NCI-H774 (cell line): ENCODE measurements around the gene SYNE1.
"Not testable (repeated sequence)": the region's sequence is repeated elsewhere in the genome, so short reads cannot be mapped to it uniquely, and the experiment has no call there.

Experiments
- DNase-seq: peaks from one replicate; lab custom pipeline; 2025; lab: John Stamatoyannopoulos, UW

Gene SYNE1

DNA sequence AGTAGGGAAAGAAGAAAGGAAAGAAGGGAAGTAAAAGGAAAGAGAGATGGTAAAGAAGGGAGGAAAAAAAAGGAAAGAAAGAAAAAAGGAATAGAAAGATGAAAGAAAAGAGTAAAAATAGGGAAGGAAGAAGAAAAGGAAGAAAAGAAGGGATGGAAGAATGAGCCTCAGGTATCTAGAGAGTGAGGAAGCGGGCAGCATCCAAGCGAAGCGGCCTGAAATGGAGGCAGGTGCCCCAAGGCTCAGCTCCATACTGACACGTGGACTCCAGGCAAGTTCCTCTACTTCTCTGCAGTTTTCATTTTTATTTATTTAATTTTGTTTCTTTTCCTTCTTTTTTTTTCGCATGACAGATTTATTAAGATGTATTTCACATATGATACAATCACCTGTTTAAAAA is 456.6 kb downstream of the SYNE1 start:
- no peak for DNase-seq

DNA sequence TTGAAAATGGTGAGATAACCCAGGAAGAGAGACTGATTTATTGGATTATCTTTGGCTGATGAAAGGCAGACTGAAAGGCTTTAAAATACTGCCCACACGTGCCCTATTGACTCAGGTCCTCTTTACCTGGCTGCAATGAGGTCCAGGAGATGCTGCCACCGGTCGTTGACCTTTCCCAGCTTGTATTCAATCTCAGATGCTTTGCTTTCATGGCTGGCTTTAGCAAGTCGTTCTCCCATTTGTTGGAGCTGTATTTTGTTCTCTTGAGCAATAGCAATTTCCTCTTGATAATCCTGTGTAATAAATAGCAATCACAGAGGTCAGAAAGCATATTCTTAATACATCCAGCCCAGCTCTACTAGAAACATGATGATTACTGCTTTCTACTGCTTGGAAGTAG is 460.9 kb downstream of the SYNE1 start:
- no peak for DNase-seq

DNA sequence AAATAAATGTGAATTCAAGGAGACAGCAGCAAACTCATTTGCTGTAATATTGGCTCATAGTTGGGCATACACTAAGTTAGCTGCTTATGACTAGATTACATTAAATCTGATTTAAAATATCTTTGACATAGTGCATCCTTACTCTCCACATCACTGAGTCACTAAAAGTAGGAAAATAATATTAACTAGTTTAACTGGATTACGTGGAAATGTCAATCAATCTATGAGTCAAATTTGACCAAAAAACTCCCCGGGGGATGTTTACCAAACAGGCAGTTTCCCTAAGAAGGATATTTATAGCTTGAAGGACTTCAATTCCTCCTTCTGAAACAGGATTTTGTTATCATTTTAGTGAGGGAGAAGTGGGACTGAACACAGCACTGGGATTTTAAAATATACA is 463.2 kb downstream of the SYNE1 start:
- DNase-seq: no peak

DNA sequence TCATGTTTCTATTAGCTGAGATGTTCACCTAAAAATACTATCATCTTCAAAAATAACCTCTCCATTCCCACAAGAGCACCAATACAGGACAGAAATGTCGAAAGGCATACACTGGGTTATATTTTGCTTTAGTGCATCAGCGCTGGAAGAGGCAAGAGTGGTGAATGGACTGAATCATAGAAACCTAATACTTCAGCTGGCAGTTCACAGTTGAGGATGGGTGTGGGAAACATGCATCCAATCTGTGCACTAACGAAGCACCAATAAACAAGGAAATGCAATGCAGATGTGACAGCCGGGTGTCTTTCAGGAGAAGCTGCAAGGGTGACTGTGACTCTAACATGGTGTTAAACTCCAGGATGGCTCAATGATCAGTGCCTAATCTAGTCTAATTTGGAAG is 463.8 kb downstream of the SYNE1 start:
- no peak for DNase-seq

DNA sequence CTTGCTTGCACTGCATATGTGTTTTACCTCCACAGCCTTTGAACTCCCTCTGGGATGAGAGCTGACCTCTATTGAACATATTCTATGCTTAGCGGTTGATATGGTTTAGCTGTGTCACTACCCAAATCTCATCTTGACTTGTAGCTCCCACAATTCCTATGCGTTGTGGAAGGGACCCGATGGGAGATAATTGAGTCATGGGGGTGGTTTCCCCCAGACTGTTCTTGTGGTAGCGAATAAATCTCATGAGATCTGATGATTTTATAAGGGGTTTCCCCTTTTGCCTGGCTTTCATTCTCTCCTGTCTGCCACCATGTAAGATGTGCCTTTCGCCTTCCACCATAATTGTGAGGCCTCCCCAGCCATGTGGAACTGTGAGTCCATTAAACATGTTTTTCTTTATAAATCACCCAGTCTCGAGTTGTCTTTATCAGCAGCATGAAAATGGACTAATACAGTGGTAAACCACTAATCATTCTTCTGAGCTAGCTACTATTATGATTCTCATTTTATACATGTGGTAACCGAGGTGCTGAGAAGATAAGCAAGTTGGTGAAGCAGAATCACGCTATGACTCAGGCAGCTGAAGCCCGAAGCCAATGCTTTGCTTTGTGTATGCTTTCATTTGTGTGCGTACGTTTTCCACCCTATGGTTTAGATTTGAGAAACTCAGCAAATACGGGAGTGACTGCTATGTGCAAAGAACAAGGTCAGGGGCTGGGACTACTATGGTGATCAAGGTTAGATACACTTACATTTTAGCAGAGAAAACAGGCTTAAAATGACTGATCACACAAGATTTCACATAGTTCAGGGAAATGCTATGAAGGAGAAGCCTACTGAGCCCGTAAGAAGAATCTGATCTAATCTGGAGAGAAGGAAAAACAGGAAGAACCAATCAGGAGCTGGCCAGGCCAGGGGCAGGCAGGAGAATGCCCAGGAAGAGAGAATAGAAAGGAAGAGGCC is 466.2 kb downstream of the SYNE1 start:
- DNase-seq: no peak

DNA sequence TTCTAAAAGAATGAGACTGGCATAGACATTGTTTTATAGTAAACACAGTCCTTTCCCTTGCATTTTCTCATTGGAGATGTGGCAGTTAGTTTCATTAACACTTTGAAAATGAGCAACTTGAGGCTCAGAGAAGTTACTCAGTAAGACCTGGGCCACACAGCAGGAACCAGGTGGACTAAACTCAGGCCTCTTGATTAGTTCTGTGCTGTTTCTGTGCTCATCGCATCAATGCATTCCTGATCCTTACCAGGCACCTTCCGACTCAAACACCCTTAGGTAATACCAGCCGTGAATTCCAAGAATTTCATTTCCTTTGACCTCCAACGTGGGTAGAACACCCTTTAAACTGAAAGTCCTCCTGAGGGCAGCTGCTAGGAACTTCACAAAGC is 466.9 kb downstream of the SYNE1 start:
- DNase-seq: no peak

DNA sequence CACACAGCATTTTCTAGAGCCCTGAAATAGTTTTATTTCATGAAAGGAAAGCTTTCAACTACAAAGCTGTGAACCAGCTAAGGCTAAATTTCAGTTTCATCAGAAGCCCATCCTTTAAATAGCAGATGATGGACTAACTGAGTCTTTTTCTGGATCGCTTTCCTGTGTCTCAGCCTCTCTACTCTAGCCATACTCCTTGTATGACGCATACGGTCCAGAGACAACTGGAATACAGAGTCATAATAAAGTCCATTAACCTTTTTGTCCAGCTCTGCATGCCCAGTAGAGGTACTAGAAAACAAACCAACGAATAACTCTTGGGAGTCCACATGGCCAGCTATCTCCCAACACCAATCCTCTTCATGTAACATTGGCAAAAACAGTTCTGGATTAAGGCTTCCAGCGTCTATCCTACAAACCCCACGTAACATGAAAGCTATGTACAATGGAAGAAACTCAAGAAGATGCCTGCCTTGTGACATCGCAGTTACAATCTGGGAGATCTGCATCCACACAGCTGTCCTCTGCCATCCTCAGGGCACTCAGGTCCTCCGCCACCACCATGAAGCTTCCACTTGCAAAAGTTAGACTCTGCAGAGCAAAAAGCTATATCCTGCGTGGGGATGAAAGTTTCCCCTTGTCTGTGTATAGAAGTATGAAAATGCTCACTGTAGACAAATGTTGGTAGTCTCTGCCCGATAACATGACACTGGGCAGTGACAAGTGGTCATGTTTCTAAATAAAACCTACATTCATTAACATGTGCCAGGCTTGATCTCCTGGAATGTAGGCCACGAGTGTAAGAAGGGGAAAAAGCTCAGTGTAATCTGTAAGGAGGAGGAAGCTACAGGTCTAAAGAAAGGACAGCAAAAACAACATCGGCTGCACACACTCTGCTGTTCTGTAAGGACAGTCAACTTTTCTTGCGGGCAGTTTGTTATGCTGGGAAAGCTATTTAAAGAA is 469.2 kb downstream of the SYNE1 start:
- DNase-seq: no peak

DNA sequence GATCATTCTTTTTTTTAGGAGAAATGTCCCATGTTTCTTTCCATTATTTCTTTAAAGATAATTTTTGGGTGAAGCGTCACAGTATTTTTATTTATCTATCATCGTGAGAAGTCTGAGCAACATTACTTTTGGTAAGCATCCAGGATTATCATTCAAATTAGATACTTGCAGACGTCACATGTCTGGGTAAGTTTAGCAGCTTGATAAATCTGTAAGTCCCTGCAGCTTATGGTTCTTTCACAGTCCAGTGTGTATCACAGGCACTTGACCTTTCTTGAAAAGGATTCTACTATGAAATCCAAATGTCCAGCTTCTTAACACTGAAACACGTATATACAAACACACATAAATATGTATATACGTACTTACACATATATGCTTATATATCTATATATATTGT is 470.3 kb downstream of the SYNE1 start:
- no peak for DNase-seq

DNA sequence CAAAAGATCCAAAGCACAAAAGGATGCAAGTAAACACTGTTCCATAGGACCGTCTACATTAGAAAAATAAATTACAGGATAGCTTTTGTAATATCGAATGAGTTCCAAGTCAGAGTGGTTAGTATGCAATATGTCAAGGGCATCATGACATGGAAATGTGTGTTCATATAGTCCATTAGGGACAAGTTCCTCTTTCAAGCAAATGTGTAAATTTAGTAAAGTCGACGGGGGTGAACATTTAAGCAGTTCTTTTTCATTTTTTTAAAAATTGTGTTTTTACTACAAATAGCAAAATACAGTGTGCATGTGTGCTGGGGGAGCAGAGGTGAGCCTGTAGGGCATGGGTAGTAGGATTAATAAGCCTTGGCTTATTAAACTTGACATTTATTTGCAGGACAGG is 470.7 kb downstream of the SYNE1 start:
- DNase-seq: no peak

DNA sequence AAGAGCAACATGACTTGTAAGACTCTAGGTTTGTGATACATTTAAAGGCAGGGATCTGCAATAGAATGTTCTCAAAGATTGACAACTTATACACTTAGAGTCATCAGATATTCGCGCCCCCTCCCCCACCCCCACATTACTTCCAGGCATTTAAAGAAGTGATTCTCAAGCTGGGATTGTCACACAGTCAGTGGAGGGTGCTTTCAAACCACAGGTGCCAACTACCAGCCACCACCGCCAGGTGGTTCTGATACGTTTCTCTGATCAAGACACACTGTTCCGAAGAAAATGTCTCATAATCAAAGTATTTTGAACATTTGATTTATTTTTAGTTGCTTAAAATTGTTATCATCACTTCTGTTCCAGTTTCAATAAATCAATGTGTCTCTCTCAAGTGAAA is 472.2 kb downstream of the SYNE1 start:
- no peak for DNase-seq

DNA sequence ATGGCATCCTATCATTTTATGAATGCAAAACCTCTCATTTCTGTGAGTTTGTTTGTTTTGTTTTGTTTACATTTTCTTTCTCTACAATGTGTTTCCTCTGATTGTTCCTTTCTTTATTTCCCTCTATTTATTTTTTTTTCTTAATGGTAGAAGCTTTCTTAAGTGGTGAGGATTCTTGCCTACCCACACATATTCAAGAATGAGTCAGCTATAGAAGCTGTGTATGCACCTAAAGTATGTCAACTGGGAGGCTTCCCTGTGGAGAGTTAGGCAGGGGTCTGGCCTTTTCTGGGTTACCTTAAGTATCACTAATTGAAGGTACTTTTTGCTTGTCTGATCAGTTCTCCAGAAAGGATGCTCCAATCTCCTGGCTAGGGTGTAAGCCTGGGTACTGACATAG is 475.7 kb downstream of the SYNE1 start:
- DNase-seq: no peak

DNA sequence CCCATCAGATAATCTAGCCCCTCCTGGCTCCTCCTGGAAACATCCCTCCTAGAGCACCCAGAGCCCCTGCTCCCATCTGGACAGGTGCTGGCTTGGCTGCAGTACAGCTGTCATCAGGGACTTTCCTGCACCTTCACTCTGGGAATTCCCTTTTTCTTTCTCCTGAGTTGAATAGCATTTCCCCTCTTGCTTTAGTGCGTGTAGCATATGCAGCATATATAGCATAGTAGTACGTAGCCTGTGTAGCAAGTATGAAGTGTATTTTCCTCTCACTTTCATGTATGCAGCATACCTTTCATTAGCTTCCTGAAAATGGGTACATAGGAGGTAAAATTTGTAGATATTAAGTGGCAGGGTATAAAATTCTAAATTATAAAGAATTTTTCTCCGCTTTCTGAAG is 476.8 kb downstream of the SYNE1 start:
- no peak for DNase-seq

DNA sequence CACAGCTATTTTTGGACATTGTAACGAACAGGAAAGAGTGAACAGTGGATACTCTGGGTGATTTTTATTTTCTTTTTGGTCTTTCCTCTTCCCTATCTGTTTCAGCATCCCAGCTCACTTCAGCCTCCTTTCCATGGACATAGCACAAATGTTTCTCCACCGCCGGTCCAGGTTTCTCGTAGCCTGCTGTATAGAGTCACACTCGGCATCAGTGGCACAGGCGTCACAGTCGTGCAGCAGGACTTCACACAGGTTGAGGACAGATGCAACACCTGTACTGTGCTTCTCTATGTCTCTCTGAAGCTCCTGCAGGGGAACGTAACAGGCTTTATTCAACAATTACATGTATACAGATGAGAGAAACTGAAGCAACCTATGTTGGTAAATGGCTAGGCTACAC is 481.4 kb downstream of the SYNE1 start:
- DNase-seq: no peak

DNA sequence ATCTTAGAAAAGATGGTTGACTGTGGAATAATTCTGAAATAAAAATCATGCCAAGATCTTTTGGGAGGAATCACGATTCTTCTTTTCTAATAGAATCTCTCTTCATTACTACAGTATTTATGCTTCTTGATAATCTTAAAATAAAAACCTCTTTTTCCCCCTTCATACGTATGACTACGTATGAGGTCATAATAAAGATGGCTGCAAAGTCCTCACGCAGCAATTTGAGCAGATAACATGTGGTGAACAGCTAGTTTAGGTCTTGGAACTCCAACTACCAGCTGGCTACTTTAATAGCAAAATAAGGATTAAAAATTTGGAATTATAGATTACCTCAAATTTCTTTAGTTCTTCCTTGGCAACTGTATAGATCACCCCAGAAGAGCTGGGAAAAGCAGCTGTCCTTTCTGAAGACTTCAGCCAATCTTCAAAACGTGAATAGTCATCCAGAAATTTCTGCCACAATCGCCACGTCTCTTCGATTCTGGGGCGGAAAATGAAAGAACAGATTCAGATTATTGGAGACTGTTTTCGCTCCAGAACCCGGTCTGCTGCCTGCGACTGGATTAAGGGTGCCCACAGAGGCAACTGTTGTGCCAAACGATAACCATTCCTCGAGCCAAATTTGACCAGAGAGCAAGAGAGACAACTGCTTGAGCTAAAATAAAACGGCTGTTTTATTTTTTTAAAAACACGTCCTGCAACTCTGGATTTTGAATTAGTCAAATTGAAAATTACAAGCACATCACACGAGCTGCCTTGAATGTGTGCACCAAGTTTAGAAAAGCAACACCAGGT is 482.4 kb downstream of the SYNE1 start:
- no peak for DNase-seq

DNA sequence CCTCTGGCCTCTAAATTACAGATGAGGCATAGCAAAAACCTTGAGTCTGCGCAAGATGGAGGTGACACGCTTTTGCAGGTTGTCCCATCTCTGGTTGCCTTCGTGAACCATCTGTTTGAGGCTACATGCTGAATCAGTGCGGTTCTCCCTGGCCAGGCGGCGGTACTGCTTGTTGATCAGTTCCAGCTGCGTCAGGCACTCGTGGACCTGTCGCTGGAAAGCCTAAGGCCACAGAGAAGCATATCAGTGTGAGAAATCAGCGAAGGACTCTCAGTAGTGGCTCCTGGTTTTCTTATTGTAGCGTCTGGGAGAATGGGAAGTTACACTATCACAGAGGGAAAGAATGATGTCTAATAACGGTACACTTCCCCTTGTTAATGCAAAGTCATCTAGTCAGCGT is 485.2 kb downstream of the SYNE1 start:
- no peak for DNase-seq

DNA sequence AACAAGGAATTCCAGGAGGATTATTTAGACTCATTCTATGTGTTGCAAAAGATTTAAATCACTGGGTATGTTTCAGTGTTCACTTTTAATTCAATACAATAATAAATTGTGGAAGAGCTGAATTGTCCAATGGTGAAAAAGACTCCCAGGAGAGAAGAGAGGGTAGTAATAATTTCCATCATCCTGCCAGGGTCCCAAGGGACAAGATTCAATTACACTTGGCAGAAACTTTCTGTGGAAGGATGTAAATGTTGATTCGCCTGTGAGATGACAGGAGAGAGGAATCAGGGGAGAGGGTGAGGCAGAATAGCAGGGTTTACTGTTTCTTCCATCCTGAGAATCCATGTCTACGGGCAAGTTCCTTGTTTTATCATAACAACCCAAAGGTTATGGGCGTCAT is 487.0 kb downstream of the SYNE1 start:
- DNase-seq: no peak

DNA sequence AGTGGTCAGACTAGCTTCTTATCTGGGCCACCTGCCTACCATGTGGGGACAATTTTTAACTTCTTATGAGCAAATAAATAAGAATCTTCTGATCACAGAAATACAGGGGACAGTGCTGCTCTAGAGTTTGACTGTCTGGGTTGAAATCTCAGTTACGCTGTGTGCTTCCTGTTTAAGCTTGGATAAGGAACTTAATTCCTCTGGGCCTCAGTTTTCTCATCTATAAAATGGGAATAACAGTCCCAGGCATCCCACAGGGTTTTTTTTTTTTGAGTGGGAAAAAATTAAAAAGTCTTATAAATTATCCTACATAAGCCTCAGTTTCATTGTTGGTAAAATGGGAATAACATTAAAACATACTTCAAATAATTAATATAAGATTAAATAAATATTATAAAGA is 488.8 kb downstream of the SYNE1 start:
- no peak for DNase-seq

DNA sequence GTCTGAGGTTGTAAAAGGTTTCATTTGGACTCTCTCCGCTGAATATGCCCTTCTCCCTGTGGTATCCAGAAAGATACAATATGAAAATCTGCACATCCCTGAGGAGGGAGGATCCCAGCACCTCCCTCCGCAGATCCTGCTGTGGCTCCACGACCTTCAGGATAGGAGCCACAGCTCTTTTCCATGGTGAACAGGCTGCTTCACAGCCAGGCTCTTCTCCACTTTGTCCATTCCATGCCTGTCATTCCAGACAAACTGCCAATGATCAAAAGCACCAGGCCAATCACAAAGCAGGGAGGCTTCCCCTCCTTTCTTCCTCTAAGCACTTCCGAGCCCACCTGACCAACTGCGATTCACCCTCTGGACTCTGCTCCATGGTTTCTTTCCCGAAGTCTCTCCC is 489.9 kb downstream of the SYNE1 start:
- no peak for DNase-seq

DNA sequence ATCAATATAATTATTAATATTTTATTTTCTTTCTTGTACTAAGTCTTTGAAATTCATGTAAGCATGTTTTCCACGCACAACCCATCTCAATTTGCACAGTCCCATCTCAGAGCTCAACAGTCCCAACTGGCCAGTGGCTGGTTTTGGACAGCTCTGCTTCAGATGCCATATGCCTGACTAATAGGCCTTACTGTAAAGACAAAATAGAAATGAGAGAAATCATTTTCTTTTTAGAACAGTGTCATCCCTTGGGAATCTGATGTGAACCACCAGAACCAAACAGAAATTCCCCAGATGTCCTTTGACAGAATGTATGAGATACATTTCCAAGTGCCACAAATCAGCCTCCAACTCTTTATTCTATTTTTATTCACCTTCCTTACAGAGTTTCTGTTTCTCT is 490.8 kb downstream of the SYNE1 start:
- no peak for DNase-seq

DNA sequence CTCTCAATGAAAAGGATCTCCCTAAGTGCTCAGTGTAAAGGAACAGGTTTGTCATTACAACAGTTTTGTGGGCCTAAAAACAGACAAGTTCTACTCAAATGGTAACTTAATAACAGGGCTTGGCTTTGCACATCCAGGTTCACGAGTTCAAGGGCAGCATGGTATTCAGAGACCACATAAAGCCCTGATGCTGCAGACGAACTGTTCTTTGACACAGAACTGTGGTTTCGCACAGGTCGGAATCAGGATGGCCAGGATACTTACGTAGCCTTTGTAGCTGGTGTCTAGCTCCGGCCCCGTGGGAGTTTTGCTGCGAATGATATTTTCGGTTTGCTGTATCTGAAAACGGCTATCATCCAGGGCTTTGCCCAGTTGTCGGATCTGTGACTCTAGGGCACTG is 493.8 kb downstream of the SYNE1 start:
- DNase-seq: no peak

DNA sequence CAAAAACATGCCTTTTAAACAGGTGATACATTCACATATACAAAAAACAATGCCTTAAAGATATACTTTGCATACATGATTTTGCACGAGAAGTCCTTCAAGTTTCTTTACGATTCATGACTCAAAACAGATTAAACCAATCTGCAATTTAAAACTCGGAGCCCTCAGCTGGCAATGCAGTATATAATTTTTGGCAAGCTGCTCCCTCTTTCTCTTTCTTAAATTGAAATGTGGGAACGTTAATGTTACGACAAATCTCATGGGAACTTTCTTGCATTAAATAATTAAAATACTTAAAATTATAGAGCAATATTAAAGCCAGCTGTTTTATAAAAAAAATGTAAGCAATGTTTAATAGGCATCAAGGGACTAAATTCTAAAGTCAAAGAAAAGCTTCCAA is 495.1 kb downstream of the SYNE1 start:
- no peak for DNase-seq

DNA sequence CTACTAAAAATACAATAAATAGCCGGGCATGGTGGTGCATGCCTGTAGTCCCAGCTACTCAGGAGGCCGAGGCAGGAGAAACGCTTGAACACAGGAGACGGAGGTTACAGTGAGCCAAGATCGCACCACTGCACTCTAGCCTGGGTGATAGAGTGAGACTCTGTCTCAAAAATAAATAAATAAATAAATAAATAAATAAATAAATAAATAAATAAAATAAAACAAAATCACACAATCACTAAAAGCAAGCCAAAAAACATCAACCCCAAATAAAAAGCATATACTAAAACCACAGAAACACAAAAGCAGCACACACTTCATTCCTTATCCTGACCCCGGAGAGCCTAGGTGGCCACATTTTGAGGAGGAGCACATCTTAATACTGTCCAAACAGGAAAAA is 498.8 kb downstream of the SYNE1 start:
- DNase-seq: not testable (repeated sequence)
